ENCODE data around the gene TMEM208.

DNA sequence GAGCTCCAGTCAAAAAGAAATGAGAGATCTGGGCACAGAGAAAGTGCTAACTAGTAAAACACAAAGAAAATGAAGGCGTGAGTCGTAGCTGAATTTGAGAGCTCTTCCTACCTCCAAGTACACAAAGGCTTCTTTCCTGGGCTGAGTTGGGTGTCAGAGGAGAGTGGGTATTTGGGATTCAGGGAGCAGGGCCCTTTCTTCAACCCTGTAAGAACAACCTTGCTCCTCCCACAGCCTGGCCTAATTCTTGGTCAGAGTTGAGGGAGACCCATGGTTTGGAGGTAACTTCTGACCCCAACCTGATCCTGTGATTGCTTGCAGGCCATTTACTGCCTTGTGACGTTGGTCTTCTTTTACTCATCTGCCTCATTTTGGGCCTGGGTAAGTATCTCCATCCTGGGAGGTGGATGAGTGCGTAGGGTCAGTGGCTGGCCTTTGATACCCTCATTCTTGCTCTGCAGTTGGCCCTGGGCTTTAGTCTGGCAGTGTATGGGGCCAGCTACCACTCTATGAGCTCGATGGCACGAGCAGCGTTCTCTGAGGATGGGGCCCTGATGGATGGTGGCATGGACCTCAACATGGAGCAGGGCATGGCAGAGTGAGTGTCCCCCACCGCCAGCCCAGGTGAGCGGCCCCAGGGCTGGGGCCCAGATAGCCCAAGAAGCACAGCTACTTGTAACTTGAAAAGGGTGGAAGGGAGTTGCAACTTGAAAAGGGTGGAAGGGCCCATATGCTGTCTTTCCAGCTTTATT, 1.3 kb downstream of the TMEM208 start:
- TF ChIP-seq, protein P1, sequence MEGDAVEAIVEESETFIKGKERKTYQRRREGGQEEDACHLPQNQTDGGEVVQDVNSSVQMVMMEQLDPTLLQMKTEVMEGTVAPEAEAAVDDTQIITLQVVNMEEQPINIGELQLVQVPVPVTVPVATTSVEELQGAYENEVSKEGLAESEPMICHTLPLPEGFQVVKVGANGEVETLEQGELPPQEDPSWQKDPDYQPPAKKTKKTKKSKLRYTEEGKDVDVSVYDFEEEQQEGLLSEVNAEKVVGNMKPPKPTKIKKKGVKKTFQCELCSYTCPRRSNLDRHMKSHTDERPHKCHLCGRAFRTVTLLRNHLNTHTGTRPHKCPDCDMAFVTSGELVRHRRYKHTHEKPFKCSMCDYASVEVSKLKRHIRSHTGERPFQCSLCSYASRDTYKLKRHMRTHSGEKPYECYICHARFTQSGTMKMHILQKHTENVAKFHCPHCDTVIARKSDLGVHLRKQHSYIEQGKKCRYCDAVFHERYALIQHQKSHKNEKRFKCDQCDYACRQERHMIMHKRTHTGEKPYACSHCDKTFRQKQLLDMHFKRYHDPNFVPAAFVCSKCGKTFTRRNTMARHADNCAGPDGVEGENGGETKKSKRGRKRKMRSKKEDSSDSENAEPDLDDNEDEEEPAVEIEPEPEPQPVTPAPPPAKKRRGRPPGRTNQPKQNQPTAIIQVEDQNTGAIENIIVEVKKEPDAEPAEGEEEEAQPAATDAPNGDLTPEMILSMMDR (IDR thresholded peaks at IDR 0.05), result no peak
- TF ChIP-seq EP300 (IDR thresholded peaks at IDR 0.05) (no peak), POLR2AphosphoS5 (IDR thresholded peaks at IDR 0.05) (no peak)
